ENCODE measurements around the gene ARPC5L.

Gene ARPC5L

DNA sequence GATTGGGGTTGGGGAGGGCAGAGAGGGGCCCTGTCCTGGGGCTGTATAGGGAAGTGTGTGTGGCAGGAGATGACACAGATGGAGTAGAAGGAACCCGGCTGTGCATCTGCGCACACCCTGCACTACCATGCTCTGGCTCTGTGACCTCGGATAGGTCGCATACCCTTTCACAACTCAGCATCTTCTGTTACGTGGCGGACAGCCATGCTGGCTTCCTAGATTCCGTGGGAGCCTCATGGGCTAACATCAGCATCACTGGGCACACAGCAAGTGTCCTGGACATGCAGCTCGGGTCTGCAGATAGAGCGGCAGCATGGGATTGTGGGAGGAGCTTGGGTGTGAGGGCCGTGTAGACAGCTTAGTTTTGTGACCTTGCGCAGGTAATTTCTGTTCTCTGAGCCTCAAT lies 9.2 kb downstream of the ARPC5L start:
- Histone ChIP-seq H4K12ac (ENCODE audit: low read depth, low read length) (no peak overlapping the region), H2BK5ac (ENCODE audit: low read depth, low read length, poor library complexity) (no peak overlapping the region), H3K27ac (ENCODE audit: low read depth, low read length) (no peak overlapping the region), H3K36me3 (ENCODE audit: control insufficient read depth in 1 of 2, insufficient read depth in 2 of 2, low read length in 2 of 2) (peaks cover 29 to 41% of the 10 kb centered on the region in 2 experiments), H3K14ac (ENCODE audit: low read length) (no peak overlapping the region), H2AFZ (ENCODE audit: insufficient read depth, low read length, poor library complexity) (no peak overlapping the region), H3K23ac (ENCODE audit: low read length) (peak overlapping the region; percentile 35), H2BK12ac (ENCODE audit: low read length) (no peak overlapping the region), H3K4me1 (ENCODE audit: control insufficient read depth in 1 of 2, insufficient read depth in 2 of 2, low read length in 2 of 2) (peaks cover 10 to 13% of the 10 kb centered on the region in 2 experiments), H3K79me1 (ENCODE audit: low read length) (peaks cover 18% of the 10 kb centered on the region), H3K4ac (ENCODE audit: low read depth, low read length) (peak overlapping the region; percentile 6), H3K4me2 (ENCODE audit: low read length) (no peak overlapping the region), H4K91ac (ENCODE audit: low read depth, low read length) (no peak overlapping the region), H3K79me2 (ENCODE audit: control insufficient read depth, insufficient read depth, low read length, poor library complexity) (peaks cover 26% of the 10 kb centered on the region), H2AK5ac (ENCODE audit: low read length) (no peak overlapping the region), H3K9me3 (ENCODE audit: insufficient read depth, low read depth, low read length) (peaks cover 3% of the 10 kb centered on the region), H3K4me3 (ENCODE audit: low read depth, low read length) (no peak overlapping the region), H4K8ac (ENCODE audit: low read depth, low read length) (no peak overlapping the region), H3K9ac (ENCODE audit: low read length) (no peak overlapping the region), H2BK120ac (ENCODE audit: insufficient read depth, low read length, poor library complexity) (no peak overlapping the region), H3K18ac (ENCODE audit: low read length) (no peak overlapping the region), H3K27me3 (ENCODE audit: insufficient read depth, low read length) (no peaks in the 10 kb centered on the region)
- peak in 1 of 2 donors; percentile 51 for DNase-seq
- WGBS (ENCODE audit: extremely low coverage, insufficient coverage, insufficient read length): no CpG with 5 or more reads among the region's 11 CpGs

GRCh38 chr9:124873664-124874063 lies 11.7 kb downstream of the ARPC5L start:
- Histone ChIP-seq H3K14ac (ENCODE audit: low read length) (no peak overlapping the region), H2BK5ac (ENCODE audit: low read depth, low read length, poor library complexity) (no peak overlapping the region), H3K4ac (ENCODE audit: low read depth, low read length) (no peak overlapping the region), H3K27me3 (ENCODE audit: insufficient read depth, low read length) (no peaks in the 10 kb centered on the region), H3K9ac (ENCODE audit: low read length) (no peak overlapping the region), H3K4me2 (ENCODE audit: low read length) (no peak overlapping the region), H2BK12ac (ENCODE audit: low read length) (no peak overlapping the region), H4K12ac (ENCODE audit: low read depth, low read length) (no peak overlapping the region), H3K4me1 (ENCODE audit: control insufficient read depth in 1 of 2, insufficient read depth in 2 of 2, low read length in 2 of 2) (peaks cover 9 to 10% of the 10 kb centered on the region in 2 experiments), H3K4me3 (ENCODE audit: low read depth, low read length) (peak overlapping the region; percentile 33), H3K79me2 (ENCODE audit: control insufficient read depth, insufficient read depth, low read length, poor library complexity) (peaks cover 21% of the 10 kb centered on the region), H3K27ac (ENCODE audit: low read depth, low read length) (no peak overlapping the region), H2AFZ (ENCODE audit: insufficient read depth, low read length, poor library complexity) (no peak overlapping the region), H3K36me3 (ENCODE audit: control insufficient read depth in 1 of 2, insufficient read depth in 2 of 2, low read length in 2 of 2) (peaks cover 43 to 58% of the 10 kb centered on the region in 2 experiments), H3K9me3 (ENCODE audit: insufficient read depth, low read depth, low read length) (peaks cover 3% of the 10 kb centered on the region), H3K18ac (ENCODE audit: low read length) (peak overlapping the region; percentile 7), H4K8ac (ENCODE audit: low read depth, low read length) (no peak overlapping the region), H2AK5ac (ENCODE audit: low read length) (no peak overlapping the region), H4K91ac (ENCODE audit: low read depth, low read length) (no peak overlapping the region), H3K79me1 (ENCODE audit: low read length) (peaks cover 14% of the 10 kb centered on the region), H3K23ac (ENCODE audit: low read length) (no peak overlapping the region), H2BK120ac (ENCODE audit: insufficient read depth, low read length, poor library complexity) (no peak overlapping the region)
- no CpG with 5 or more reads among the region's 14 CpGs for WGBS (ENCODE audit: extremely low coverage, insufficient coverage, insufficient read length)
- DNase-seq: no peak

GRCh38 chr9:124875501-124875900 lies 13.6 kb downstream of the ARPC5L start:
- H3K4me3 ChIP-seq (ENCODE audit: low read depth, low read length): no peak overlapping the region
- H2AK5ac ChIP-seq (ENCODE audit: low read length): no peak overlapping the region
- no peak overlapping the region for H3K4ac ChIP-seq (ENCODE audit: low read depth, low read length)
- no peak overlapping the region for H2BK120ac ChIP-seq (ENCODE audit: insufficient read depth, low read length, poor library complexity)
- H2AFZ ChIP-seq (ENCODE audit: insufficient read depth, low read length, poor library complexity): no peak overlapping the region
- no peak overlapping the region for H3K18ac ChIP-seq (ENCODE audit: low read length)
- peaks cover 5% of the 10 kb centered on the region for H3K9me3 ChIP-seq (ENCODE audit: insufficient read depth, low read depth, low read length)
- H3K4me1 ChIP-seq (ENCODE audit: control insufficient read depth in 1 of 2, insufficient read depth in 2 of 2, low read length in 2 of 2): peaks cover 6 to 7% of the 10 kb centered on the region in 2 experiments
- H2BK5ac ChIP-seq (ENCODE audit: low read depth, low read length, poor library complexity): no peak overlapping the region
- H4K91ac ChIP-seq (ENCODE audit: low read depth, low read length): no peak overlapping the region
- no CpG with 5 or more reads among the region's 6 CpGs for WGBS (ENCODE audit: extremely low coverage, insufficient coverage, insufficient read length)
- H3K14ac ChIP-seq (ENCODE audit: low read length): no peak overlapping the region
- H3K79me1 ChIP-seq (ENCODE audit: low read length): peaks cover 1% of the 10 kb centered on the region
- no peak overlapping the region for H4K12ac ChIP-seq (ENCODE audit: low read depth, low read length)
- no peaks in the 10 kb centered on the region for H3K27me3 ChIP-seq (ENCODE audit: insufficient read depth, low read length)
- no peak overlapping the region for H3K27ac ChIP-seq (ENCODE audit: low read depth, low read length)
- no peak overlapping the region for H3K9ac ChIP-seq (ENCODE audit: low read length)
- no peak overlapping the region for H3K4me2 ChIP-seq (ENCODE audit: low read length)
- H3K36me3 ChIP-seq (ENCODE audit: control insufficient read depth in 1 of 2, insufficient read depth in 2 of 2, low read length in 2 of 2): peaks cover 50 to 70% of the 10 kb centered on the region in 2 experiments
- no peak overlapping the region for H4K8ac ChIP-seq (ENCODE audit: low read depth, low read length)
- H3K79me2 ChIP-seq (ENCODE audit: control insufficient read depth, insufficient read depth, low read length, poor library complexity): peaks cover 5% of the 10 kb centered on the region
- no peak overlapping the region for H3K23ac ChIP-seq (ENCODE audit: low read length)
- no peak overlapping the region for H2BK12ac ChIP-seq (ENCODE audit: low read length)
- DNase-seq: no peak

- no peak overlapping the region for H3K27ac ChIP-seq (ENCODE audit: low read depth, low read length)
- no peak overlapping the region for H2AFZ ChIP-seq (ENCODE audit: insufficient read depth, low read length, poor library complexity)
- H3K14ac ChIP-seq (ENCODE audit: low read length): no peak overlapping the region
- H2BK12ac ChIP-seq (ENCODE audit: low read length): no peak overlapping the region
- H3K4ac ChIP-seq (ENCODE audit: low read depth, low read length): no peak overlapping the region
- H3K4me2 ChIP-seq (ENCODE audit: low read length): no peak overlapping the region
- no peak overlapping the region for H4K91ac ChIP-seq (ENCODE audit: low read depth, low read length)
- no peaks in the 10 kb centered on the region for H3K79me1 ChIP-seq (ENCODE audit: low read length)
- H3K4me3 ChIP-seq (ENCODE audit: low read depth, low read length): no peak overlapping the region
- no peaks in the 10 kb centered on the region for H3K27me3 ChIP-seq (ENCODE audit: insufficient read depth, low read length)
- 100% methylated on average over 4 of the region's 14 CpGs for WGBS (ENCODE audit: extremely low coverage, insufficient coverage, insufficient read length)
- no peak overlapping the region for H4K8ac ChIP-seq (ENCODE audit: low read depth, low read length)
- H3K79me2 ChIP-seq (ENCODE audit: control insufficient read depth, insufficient read depth, low read length, poor library complexity): no peaks in the 10 kb centered on the region
- H3K9me3 ChIP-seq (ENCODE audit: insufficient read depth, low read depth, low read length): peaks cover 5% of the 10 kb centered on the region
- no peak overlapping the region for H2BK5ac ChIP-seq (ENCODE audit: low read depth, low read length, poor library complexity)
- no peak overlapping the region for H2AK5ac ChIP-seq (ENCODE audit: low read length)
- no peak overlapping the region for H3K9ac ChIP-seq (ENCODE audit: low read length)
- no peak overlapping the region for H2BK120ac ChIP-seq (ENCODE audit: insufficient read depth, low read length, poor library complexity)
- peaks cover 2 to 3% of the 10 kb centered on the region in 2 experiments for H3K4me1 ChIP-seq (ENCODE audit: control insufficient read depth in 1 of 2, insufficient read depth in 2 of 2, low read length in 2 of 2)
- peaks cover 55 to 76% of the 10 kb centered on the region in 2 experiments for H3K36me3 ChIP-seq (ENCODE audit: control insufficient read depth in 1 of 2, insufficient read depth in 2 of 2, low read length in 2 of 2)
- H4K12ac ChIP-seq (ENCODE audit: low read depth, low read length): no peak overlapping the region
- H3K23ac ChIP-seq (ENCODE audit: low read length): no peak overlapping the region
- DNase-seq: no peak
- H3K18ac ChIP-seq (ENCODE audit: low read length): no peak overlapping the region
Measured at GRCh38 chr9:124877021-124877782, 15.3 kb downstream of the ARPC5L start.
